ENCODE data around the gene MET.
"Not testable (repeated sequence)": the region's sequence is repeated elsewhere in the genome, so short reads cannot be mapped to it uniquely, and the experiment has no call there.

The MET gene

GRCh38 chr7:116698930-116699721 lies 27.1 kb downstream of the MET start:
- no peak for DNase-seq (ENCODE audit: low spot score)

DNA sequence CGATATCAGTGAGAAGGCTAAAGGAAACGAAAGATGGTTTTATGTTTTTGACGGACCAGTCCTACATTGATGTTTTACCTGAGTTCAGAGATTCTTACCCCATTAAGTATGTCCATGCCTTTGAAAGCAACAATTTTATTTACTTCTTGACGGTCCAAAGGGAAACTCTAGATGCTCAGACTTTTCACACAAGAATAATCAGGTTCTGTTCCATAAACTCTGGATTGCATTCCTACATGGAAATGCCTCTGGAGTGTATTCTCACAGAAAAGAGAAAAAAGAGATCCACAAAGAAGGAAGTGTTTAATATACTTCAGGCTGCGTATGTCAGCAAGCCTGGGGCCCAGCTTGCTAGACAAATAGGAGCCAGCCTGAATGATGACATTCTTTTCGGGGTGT lies 27.7 kb downstream of the MET start:
- DNase-seq (ENCODE audit: low spot score), result no peak

DNA sequence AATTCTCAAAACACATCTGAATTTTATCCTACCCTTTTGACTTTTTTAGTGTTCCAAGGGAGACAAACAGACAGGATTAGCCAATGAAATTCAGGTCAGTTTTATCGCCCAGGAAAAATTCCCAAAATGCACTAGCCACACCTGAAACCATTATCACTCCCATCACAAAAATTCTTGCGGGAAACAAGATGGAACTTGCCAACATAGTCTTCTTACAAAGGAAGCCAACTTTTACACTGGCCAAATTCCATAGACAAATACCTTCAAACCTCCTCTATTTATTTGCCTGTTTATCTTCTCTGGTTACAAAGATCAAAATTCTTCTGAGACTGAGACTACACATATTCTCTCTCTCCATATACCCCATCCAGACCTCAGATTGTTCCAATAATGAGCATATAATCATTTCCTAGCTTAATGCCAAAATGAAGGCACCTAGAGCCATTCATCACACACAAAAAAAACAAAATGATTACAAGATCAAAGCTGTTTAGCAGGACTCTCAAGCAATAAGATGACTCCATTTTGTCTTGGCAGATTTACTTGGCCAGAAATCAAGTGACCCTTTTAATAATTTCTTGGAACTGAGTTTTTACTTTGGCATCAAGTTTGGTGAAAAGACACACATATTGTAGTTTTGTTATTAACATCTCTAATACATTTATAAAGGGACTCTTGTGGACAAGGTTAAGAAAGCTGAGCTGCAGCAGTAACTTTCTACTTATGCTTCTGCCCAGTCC lies 30.2 kb downstream of the MET start:
- DNase-seq (ENCODE audit: low spot score), result no peak

DNA sequence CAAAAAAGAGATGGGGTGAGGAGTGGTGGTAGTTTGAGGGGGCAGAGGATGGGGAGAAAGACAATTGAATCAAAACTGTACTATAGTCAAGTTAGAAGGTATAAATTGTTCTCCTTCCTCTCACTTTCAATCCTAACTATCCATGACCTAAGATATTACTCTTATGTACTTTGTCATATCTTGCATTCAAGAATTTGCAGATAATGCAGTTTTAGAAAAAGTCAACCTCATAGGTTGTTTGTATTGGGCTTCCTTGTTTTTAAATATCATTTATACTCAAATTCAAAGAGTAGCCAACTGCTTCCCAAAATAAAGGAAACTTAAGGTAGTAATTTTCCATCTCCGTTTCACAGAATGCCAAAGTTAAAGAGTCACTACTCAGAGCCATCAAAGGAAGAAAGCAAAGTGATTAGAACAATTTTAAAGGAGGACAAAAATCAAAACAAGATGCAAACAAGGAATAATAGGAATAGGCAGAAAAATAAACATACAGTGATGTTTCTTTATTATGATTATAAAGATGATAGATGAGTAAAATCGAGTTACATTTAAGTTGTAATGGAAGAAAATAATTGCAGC lies 32.7 kb downstream of the MET start:
- DNase-seq (ENCODE audit: low spot score), result no peak

GRCh38 chr7:116705419-116705818 lies 33.4 kb downstream of the MET start:
- no peak for DNase-seq (ENCODE audit: low spot score)

DNA sequence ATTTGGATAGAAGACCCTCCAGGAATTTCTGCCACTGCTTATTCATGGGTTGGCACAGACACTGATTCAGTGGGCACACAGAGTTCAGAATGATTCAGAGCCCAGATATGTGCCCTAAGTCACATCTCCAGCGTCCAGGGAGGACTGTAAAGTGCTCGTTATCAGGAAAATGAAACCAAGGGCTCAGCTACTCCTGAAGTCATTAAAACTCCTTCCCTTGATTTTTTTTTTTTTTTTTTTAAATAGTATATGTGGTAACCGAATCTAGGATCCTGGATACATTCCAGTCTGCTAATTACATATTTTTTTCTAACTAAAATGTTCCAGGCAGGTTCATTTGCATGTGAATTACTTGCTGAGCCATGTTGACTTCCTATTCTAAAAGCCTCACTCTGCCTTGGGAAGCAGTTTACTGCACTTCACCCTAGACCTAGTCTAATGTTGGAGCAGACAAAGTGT lies 34.7 kb downstream of the MET start:
- DNase-seq (ENCODE audit: low spot score), result no peak

- DNase-seq (ENCODE audit: low spot score), result no peak
These were observed 35.3 kb downstream of the MET start for GRCh38 chr7:116707289-116707688.

GRCh38 chr7:116708248-116708647 lies 36.3 kb downstream of the MET start:
- DNase-seq (ENCODE audit: low spot score), result no peak

- DNase-seq (ENCODE audit: low spot score), result no peak
These were observed 36.9 kb downstream of the MET start for GRCh38 chr7:116708861-116709260.

GRCh38 chr7:116709336-116709735 lies 37.3 kb downstream of the MET start:
- no peak for DNase-seq (ENCODE audit: low spot score)

GRCh38 chr7:116710764-116711452 lies 38.9 kb downstream of the MET start:
- no peak for DNase-seq (ENCODE audit: low spot score)

- DNase-seq (ENCODE audit: low spot score), result no peak
These were observed 39.8 kb downstream of the MET start for GRCh38 chr7:116711790-116712189.

GRCh38 chr7:116713500-116713899 lies 41.5 kb downstream of the MET start:
- no peak for DNase-seq (ENCODE audit: low spot score)

DNA sequence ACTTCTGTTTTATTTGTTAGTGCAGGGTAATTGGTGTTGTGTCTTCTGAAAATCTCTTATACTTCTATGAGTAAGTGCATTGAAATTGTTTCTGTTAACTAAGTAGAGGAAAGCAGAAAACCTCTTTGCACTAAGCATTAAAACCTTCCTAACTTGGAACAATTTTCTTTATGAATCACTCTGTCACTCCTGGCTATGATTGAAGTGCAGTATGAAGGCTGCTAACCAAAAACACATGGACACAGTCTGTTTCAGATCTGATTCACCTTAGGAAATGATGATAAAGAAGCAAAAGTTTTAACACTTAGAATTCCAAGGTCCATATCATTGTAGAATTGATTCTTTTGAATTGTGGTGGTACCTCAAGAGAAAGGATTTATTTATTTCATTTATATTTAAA lies 41.9 kb downstream of the MET start:
- no peak for DNase-seq (ENCODE audit: low spot score)

DNA sequence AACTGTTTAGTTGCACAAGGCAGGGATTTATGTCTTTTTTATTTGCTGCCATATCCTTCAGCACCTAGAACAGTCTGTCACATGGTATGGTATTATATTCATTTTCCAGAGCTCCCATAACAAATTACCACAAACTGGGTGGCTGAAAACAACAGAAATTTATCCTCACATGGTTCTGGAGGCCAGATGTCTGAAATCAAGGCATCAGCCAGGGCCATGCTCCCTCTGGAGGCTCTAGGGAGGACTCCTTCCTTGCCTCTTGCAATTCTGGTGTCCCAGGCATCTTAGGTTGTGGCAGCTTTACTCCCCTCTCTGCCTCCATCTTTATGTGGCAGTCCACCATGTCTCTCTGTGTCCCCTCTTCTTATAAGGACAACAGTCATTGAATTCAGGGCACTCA lies 43.1 kb downstream of the MET start:
- no peak for DNase-seq (ENCODE audit: low spot score)

DNA sequence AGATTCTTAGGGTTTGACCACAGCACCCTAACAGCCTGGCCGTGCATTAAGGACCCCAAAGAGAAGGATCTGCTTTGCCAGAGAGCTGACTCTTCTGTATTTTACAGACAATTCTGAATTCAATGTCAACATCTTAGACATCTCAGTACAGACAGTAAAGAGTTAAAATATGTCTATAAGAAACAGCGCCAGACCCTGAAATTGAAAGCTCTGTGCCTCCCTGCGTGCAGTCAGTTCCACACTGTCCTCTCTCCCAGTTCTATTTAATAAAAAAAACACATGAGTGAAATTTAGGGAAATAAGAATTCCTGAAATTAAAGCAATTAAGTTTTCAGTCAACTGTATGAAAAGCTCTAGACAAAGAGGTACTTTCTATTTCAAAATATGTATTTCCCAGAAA lies 45.1 kb downstream of the MET start:
- DNase-seq (ENCODE audit: low spot score), result no peak

DNA sequence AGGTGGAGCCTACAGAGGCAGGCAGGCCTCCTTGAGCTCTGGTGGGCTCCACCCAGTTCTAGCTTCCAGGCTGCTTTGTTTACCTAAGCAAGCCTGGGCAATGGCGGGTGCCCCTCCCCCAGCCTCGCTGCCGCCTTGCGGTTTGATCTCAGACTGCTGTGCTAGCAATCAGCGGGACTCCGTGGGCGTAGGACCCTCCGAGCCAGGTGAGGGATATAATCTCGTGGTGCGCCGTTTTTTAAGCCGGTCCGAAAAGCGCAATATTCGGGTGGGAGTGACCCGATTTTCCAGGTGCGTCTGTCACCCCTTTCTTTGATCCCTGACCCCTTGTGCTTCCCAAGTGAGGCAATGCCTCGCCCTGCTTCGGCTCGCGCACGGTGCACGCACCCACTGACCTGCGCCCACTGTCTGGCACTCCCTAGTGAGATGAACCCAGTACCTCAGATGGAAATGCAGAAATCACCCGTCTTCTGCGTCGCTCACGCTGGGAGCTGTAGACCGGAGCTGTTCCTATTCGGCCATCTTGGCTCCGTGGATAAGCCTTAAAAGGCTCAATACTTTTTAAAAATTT lies 52.0 kb downstream of the MET start:
- not testable (repeated sequence) for DNase-seq (ENCODE audit: low spot score)

DNA sequence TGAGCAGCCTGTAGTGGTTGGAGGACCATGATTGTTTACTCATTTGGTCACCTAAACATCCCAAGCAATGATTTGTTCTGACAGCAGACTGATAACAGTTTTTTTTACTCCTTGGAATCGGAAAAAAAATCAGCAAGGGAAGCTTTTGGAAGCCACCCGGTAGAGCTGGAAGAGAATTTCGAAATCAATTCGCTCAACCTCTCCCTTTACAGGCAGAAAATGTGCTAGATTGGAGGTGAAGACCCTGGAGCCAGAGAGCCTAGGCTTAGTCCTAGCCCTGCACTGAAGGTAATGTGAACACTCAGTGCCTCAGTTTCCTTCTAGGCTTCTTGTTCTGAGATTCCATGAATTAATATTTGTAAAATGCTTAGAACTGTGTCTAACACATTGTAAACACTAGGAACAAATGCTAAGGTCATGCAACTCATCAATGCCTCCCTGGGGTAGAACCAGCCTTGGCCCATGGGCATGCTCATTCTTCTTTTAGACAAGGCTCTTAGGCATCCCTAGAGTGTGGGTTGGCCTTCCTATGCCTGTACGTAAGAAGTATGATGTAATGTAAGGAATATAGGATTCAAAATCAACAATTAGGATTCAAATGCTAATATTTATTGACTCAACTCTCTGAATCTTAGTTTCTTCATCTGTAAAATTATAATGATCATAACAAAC lies 52.7 kb downstream of the MET start:
- DNase-seq (ENCODE audit: low spot score), result no peak

- DNase-seq (ENCODE audit: low spot score), result no peak
These were observed 54.2 kb downstream of the MET start for GRCh38 chr7:116726149-116726548.

DNA sequence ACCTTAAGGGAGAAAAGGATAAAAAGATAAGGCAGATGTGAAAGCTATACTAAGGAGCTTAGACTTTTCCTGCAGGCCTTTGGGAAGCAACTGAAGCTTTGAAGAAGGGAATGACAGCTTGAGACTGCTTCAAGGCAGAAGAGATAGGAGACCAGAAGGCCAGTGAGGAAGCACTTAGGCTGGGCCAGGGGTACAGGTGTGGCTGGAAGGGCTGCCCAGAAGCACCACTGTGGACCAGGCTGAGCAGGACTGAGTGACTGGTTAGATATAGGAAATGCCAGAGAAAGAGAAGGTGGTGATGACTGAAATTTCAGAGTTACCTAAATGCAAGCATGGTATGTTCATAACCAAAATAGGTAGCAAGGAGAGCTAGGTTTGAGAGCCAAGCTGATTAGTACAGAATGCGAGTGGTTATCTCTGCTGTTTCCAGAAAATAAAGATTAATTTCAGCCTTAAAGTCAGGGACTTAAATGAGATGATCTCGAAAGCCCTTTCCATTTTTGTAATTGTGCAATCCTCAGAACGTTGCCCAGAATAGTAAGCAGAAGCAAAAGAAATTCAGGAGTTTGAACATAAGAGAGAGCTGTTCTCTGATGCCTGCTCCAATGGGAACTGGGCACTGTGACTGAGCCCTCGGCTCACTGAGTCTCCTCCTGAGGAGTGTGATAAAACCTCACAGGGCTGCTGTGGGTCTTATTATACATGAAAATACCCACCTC lies 54.9 kb downstream of the MET start:
- DNase-seq (ENCODE audit: low spot score), result no peak

- DNase-seq (ENCODE audit: low spot score), result no peak
These were observed 55.5 kb downstream of the MET start for GRCh38 chr7:116727432-116728009.

Measured in CD4-positive, alpha-beta T cell treated with Interleukin-2 at 100 ng/mL for 4 hours (primary cell).